Stomach smooth muscle (tissue), 2 donors: ENCODE results near the gene BTBD19.
"Not testable (repeated sequence)": the region's sequence is repeated elsewhere in the genome, so short reads cannot be mapped to it uniquely, and the experiment has no call there.

Experiments
- H3K27ac ChIP-seq: one replicate; pipeline ENCODE4 v1.7.0; 2013; ENCODE audit warnings: mild to moderate bottlenecking, low read length, inconsistent platforms
- H3K27me3 ChIP-seq, 2 donors: one replicate each; pipeline ENCODE4 v1.7.0; 2013; ENCODE audit warnings: low read length in 2 of 2; ENCODE audit not compliant: insufficient read depth in 2 of 2, control insufficient read depth in 1 of 2
- H3K36me3 ChIP-seq, 2 donors: one replicate each; pipeline ENCODE4 v1.7.0; 2013; ENCODE audit warnings: low read length in 2 of 2; ENCODE audit not compliant: control insufficient read depth in 2 of 2, insufficient read depth in 2 of 2
- H3K4me1 ChIP-seq: one replicate; pipeline ENCODE4 v1.7.0; 2013; ENCODE audit warnings: low read length; ENCODE audit not compliant: control insufficient read depth, insufficient read depth
- H3K4me3 ChIP-seq, 2 donors: one replicate each; pipeline ENCODE4 v1.7.0; 2013; ENCODE audit warnings: low read length in 2 of 2
- H3K9ac ChIP-seq, 2 donors: one replicate each; pipeline ENCODE4 v1.7.0; 2013; ENCODE audit warnings: low read length in 2 of 2, mild to moderate bottlenecking in 1 of 2
- H3K9me3 ChIP-seq, 2 donors: one replicate each; pipeline ENCODE4 v1.7.0; 2013; ENCODE audit warnings: low read length in 2 of 2; ENCODE audit not compliant: control insufficient read depth in 2 of 2
- donor health status: healthy.
- donor health status: Pancreatic carcinoma.

The BTBD19 gene

DNA sequence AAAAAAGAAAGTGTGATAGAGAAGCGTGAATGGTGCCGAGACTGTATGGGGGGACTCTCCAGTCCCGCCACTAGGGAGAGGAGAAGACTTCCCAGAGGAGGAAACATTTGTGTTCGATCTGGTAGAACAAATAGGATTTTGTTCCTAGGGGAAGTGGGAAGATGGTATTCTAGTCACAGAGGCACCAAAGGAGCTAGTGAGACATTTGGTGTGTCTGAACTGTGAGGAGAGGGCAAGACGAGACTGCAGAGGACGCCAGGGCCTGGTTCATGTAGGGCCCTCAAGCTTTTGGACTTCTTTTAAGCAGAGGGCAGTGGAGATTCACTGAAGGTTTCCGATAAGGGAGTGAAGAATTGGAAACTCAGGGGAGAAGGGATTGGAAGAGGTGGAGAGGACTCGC, 2.9 kb downstream of the BTBD19 start:
- no peaks in the 10 kb centered on the region for H3K27me3 ChIP-seq
- no peak overlapping the region for H3K4me3 ChIP-seq
- peaks cover 0 to 4% of the 10 kb centered on the region in 2 donors for H3K36me3 ChIP-seq
- peaks cover 62% of the 10 kb centered on the region for H3K4me1 ChIP-seq
- no peak overlapping the region for H3K27ac ChIP-seq
- H3K9ac ChIP-seq, result no peak overlapping the region
- no peaks in the 10 kb centered on the region for H3K9me3 ChIP-seq

DNA sequence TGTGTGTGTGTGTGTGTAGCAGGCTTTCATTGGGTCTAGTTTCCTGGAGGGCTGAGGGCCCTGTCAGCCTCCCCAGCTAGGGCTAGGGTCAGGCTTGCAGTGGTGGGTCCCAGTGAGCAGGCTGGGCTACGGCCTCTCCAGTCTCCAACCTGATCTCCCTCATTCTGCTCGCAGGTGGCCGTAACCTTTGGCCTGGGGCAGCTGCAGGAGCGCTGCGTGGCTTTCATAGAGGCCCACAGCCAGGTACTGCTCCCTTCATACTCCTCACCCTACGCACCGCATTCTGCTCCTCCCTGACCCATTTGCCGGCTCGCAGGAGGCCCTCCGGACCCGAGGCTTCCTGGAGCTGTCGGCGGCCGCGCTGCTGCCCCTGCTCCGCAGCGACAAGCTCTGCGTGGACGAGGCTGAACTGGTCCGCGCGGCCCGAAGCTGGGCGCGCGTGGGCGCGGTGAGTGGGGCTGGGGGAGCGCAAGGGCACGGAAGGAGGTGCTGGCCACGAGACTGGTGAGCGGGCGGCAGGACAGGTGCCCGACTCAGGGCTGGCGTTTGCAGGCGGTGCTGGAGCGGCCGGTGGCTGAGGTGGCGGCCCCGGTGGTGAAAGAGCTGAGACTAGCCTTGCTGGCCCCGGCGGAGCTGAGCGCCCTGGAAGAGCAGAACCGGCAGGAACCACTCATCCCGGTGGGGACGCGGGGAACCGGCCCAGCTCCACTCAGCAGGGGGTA, 4.7 kb downstream of the BTBD19 start:
- H3K4me3 ChIP-seq, result peak overlapping the region; percentile 51 to 81
- peak overlapping the region; percentile 29 to 83 for H3K9ac ChIP-seq
- H3K36me3 ChIP-seq, result no peaks in the 10 kb centered on the region
- no peaks in the 10 kb centered on the region for H3K27me3 ChIP-seq
- H3K4me1 ChIP-seq, result peaks cover 44% of the 10 kb centered on the region
- H3K9me3 ChIP-seq, result no peaks in the 10 kb centered on the region
- H3K27ac ChIP-seq, result peak overlapping the region; percentile 69

DNA sequence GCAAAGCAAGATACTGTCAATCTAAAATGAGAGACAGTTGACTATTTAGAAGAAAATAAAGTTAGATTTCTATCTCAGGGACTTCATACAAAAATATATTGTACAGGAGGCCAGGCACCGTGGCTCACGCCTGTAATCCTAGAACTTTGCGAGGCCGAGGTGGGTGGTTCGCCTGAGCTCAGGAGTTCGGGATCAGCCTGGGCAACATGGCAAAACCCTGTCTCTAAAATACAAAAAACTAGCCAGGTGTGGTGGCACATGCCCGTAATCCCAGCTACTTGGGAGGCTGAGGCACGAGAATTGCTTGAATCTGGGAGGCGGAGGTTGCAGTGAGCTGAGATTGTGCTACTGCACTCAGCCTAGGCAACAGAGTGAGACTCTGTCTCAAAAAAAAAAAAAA, 7.6 kb downstream of the BTBD19 start:
- H3K9me3 ChIP-seq, H3K36me3 ChIP-seq, H3K9ac ChIP-seq, H3K4me3 ChIP-seq, H3K27ac ChIP-seq, H3K27me3 ChIP-seq: not testable (repeated sequence)
- H3K4me1 ChIP-seq, result peaks cover 31% of the 10 kb centered on the region

DNA sequence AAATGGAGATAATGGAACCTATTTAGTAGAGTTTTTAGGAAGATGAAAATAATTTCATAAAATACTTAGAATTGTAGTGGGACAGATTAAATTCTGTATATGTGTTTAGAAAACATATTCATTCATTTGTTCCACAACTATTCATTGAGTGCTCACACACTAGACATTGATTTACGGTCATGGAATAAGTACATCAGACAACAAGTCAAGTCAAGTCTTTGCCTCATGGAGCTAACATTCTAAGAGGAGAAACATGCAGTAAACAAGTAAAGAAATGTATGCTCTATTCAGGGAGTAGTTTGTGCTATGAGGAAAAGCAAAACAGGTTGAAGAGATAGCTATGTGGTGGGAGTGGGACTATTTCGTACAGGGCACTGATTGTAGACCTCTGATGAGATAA, 9.0 kb downstream of the BTBD19 start:
- Histone ChIP-seq H3K27me3 (no peaks in the 10 kb centered on the region), H3K4me1 (peaks cover 34% of the 10 kb centered on the region), H3K9ac (no peak overlapping the region), H3K27ac (no peak overlapping the region), H3K9me3 (no peaks in the 10 kb centered on the region), H3K4me3 (no peak overlapping the region), H3K36me3 (no peaks in the 10 kb centered on the region)

DNA sequence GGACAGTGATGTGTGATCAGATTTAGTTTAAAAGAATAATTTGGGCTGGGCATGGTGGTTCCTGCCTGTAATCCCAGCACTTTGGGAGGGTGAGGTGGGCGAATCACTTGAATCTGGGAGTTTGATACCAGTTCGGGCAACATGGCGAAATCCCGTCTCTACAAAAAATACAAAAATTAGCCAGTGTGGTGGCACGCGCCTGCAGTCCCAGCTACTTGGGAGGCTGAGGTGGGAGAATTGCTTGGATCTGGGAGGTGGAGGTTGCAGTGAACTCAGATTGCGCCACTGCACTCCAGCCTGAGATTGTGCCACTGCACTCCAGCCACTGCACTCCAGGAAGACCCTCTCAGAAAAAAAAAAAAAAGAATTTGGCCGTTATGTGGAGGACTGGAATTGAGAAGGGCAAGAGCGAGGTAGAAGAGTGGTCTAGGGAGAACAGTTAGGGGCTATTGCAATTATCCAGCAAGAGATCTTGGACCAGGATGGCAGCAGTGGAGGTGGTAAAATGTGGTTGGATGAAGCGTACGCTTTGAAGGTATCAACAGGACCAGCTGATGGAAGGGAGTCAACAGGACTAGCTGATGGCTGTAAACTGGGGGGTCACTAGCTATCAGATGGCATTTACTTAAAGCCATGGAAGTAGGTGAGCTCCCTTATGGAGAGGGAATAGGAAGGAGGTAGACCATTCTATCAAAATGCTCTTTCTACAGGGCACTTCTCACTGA, 9.6 kb downstream of the BTBD19 start:
- H3K36me3 ChIP-seq, result peaks cover 0 to 2% of the 10 kb centered on the region in 2 donors
- no peak overlapping the region for H3K9ac ChIP-seq
- no peak overlapping the region for H3K27ac ChIP-seq
- no peak overlapping the region for H3K4me3 ChIP-seq
- H3K27me3 ChIP-seq, result no peaks in the 10 kb centered on the region
- peaks cover 30% of the 10 kb centered on the region for H3K4me1 ChIP-seq
- no peaks in the 10 kb centered on the region for H3K9me3 ChIP-seq

DNA sequence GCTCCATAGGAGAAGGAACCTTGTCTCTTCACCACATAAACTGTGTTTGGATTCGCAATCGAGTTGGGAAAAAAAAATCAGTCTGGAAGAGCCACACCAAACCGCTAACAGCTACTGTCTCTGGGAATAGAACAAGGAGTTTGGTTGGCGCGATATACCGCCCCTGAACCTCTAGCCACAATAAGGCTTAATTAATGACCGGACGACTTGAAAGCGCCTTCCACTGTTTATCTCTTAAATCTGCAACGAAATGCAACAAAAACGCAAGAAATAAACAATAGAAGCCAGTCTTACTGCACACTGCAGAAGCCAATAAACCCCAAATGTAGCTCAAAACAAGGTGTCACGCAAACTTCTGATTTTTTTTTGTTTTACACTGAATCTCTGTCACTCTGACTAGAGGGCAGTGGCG, 10.9 kb downstream of the BTBD19 start:
- H3K27me3 ChIP-seq, result no peaks in the 10 kb centered on the region
- H3K4me3 ChIP-seq, result peak overlapping the region; percentile 80 to 85
- no peaks in the 10 kb centered on the region for H3K9me3 ChIP-seq
- peak overlapping the region; percentile 98 for H3K27ac ChIP-seq
- peak overlapping the region; percentile 93 to 100 for H3K9ac ChIP-seq
- H3K36me3 ChIP-seq, result peaks cover 0 to 4% of the 10 kb centered on the region in 2 donors
- H3K4me1 ChIP-seq, result peaks cover 20% of the 10 kb centered on the region

DNA sequence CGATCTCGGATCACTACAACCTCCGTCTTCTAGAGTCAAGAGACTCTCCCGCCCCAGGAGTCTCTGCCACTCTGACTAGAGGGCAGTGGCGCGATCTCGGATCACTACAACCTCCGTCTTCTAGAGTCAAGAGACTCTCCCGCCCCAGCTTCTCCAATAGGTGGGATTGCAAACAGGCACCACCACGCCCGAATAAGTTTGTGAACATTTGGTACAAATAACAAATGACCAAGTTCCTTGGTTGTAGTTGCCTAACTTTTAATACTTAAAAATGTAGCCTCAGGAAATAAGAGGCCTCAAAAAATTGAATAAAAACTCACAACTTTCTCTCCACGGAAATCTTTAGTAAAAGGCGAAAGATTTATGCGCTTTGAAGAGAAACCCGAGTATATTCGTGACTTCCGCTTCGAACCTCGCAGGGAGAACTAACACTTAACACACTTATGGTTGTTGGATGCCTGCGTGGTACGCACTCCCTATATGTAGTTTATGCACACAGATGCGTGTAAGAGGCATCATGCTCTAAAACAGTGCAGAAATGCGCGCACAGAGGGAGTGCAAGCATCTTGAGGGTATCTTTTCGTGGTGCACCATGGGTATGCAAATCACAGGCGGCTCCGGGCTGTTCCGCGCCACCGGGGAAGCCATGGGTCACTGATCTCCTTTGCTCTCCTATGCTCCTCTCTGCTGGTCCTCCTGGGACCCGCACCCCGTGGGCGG, 11.4 kb downstream of the BTBD19 start:
- Histone ChIP-seq H3K4me1 (peaks cover 19% of the 10 kb centered on the region), H3K27ac (peak overlapping the region; percentile 98), H3K27me3 (no peaks in the 10 kb centered on the region), H3K4me3 (peak overlapping the region; percentile 80 to 85), H3K9me3 (no peaks in the 10 kb centered on the region), H3K36me3 (peaks cover 0 to 4% of the 10 kb centered on the region in 2 donors), H3K9ac (peak overlapping the region; percentile 93 to 100)

DNA sequence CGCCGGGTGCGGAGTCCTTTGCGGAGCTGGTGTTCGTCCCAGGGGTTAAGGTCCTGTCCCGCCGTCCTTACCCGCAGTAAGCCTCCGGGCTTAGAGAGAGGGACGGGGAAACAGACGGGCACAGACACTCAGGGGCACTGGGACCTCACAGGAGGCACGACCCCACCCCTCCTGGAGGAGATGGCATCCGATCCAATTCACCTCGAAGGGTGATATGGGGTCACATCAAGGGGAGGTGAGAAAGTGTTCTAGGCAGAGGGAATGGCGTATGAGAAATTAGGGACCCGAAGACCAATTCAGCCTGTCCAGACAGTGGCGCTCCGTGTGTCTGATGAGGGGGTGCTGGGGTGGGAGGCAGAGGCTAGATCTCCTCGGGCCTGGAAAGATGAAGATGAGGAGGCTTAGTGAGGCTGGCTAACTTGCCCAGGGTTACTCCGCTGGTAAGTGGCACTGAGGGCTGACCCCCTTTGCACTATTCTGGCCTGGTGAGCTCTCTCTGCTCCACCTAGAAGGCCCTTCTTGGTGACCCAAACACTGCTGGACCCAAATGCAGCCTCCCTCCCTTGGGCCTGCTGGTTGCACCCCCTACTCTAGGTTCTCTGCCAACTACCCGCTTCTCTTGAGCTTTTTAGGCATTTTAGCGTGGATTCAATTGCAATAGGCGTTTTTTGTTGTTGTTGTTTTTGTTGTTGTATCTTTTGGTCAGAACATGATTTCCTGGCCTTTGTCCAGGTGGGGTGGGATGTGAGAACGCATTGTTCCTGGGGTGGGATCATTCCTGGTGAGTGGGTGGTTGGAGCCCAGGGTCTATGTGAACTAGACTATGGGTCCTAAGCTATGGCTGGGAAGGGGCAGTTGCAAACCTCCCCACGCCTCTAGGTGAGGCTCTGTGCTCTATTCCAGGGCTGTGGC, 12.3 kb downstream of the BTBD19 start:
- no peaks in the 10 kb centered on the region for H3K9me3 ChIP-seq
- H3K27ac ChIP-seq, result peak overlapping the region; percentile 98
- peaks cover 0 to 4% of the 10 kb centered on the region in 2 donors for H3K36me3 ChIP-seq
- peaks cover 19% of the 10 kb centered on the region for H3K4me1 ChIP-seq
- peak overlapping the region; percentile 93 to 100 for H3K9ac ChIP-seq
- peak overlapping the region; percentile 75 to 85 for H3K4me3 ChIP-seq
- no peaks in the 10 kb centered on the region for H3K27me3 ChIP-seq

DNA sequence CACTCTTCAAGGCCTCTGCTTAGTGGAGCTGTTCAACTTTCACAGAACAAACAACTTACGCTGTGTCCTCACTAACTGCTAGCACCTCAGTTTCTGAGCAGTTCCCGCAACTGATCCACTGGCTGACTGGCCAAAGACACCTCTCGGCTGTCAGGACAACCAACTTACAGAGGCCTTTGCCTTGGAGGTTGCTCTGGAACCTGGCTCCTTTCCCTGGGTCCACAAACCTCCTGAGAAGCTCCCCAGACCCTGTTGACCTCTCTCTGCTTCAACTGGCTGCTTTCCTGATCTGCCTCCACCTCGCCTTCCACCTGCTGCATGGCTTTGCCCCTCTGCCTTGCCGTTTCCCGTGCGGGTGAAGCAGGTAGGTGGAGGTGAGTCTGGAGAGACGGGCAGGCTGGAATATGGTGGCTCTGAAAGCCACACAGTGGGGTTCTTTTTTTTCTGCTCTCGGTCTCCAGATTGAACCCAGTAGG, 13.0 kb downstream of the BTBD19 start:
- peaks cover 0 to 5% of the 10 kb centered on the region in 2 donors for H3K36me3 ChIP-seq
- peak overlapping the region in 1 of 2 donors; percentile 85 for H3K4me3 ChIP-seq
- H3K4me1 ChIP-seq, result peaks cover 19% of the 10 kb centered on the region
- H3K27me3 ChIP-seq, result no peaks in the 10 kb centered on the region
- peak overlapping the region in 1 of 2 donors; percentile 21 for H3K9ac ChIP-seq
- peak overlapping the region; percentile 98 for H3K27ac ChIP-seq
- H3K9me3 ChIP-seq, result no peaks in the 10 kb centered on the region
